Neural crest cell (in vitro differentiated cells): Measurements from ENCODE around the gene ELMOD2. TPM values are rescaled to one million over a fixed set of nuclear protein-coding genes. Genes with fewer than 3 reads are reported as not detected.

Experiments
- DNase-seq: peaks from one replicate; pipeline ENCODE4 v3.0.0; 2021; ENCODE audit warnings: low read depth, mixed read lengths, low spot score
- H3K27ac Mint-ChIP-seq: one replicate; pipeline ENCODE4 v1.8.0; 2021; ENCODE audit warnings: mild to moderate bottlenecking, mixed read lengths; ENCODE audit not compliant: unreplicated experiment
- H3K27me3 Mint-ChIP-seq: 2 replicates; pipeline ENCODE4 v1.8.0; 2021; ENCODE audit warnings: low read depth, mild to moderate bottlenecking, mixed read lengths
- H3K36me3 Mint-ChIP-seq: 2 replicates; pipeline ENCODE4 v1.8.0; 2021; ENCODE audit warnings: low read depth, mild to moderate bottlenecking, mixed read lengths
- H3K4me1 Mint-ChIP-seq: 2 replicates; pipeline ENCODE4 v1.8.0; 2021; ENCODE audit warnings: mixed read lengths
- H3K4me3 Mint-ChIP-seq: one replicate; pipeline ENCODE4 v1.8.0; 2021; ENCODE audit warnings: mild to moderate bottlenecking, mixed read lengths
- H3K9me3 Mint-ChIP-seq: 2 replicates; pipeline ENCODE4 v1.8.0; 2021; ENCODE audit warnings: mixed read lengths
- total RNA-seq: library from RNA; stranded (reverse); gene quantifications from 2 replicates; pipeline ENCODE4 v1.2.1, GENCODE V29; 2021
- TF ChIP-seq, protein P1 (sequence below): fragments of 200-600 bp; sonication (generic); conservative IDR thresholded peaks from 2 replicates; pipeline ENCODE4 v1.5.0; 2021; ENCODE audit warnings: antibody characterized with exemption, mild to moderate bottlenecking

The ELMOD2 gene
- total RNA-seq, 1 donor from 2014 or later, result 49.1 TPM

DNA sequence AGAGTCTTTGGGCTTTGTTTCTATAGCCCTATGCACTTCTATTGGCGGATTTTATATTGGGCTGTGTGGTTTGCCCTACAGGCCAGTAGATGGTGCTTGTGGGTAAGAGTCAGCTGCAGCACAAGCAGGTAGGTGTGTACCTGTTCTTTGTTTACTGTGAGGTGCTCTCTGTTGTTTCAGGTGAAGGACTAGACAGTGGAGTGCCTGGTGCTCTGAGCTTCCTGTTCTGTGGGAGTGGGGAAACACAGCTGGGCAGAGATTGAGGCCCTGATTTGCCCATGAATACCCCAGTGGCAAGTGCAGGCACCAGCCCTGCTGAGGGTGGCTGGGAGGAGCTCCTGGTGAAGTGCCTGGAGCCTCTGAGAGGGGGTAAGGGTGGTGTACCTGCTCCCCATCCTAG lies 71.1 kb downstream of the ELMOD2 start:
- Mint-ChIP-seq H3K9me3 (peaks cover 9% of the 10 kb centered on the region), H3K4me1 (no peaks in the 10 kb centered on the region), H3K27me3 (no peaks in the 10 kb centered on the region), H3K4me3 (no peak overlapping the region), H3K36me3 (peaks cover 3% of the 10 kb centered on the region), H3K27ac (no peak overlapping the region)
- no peak for DNase-seq
- TF ChIP-seq, protein P1, sequence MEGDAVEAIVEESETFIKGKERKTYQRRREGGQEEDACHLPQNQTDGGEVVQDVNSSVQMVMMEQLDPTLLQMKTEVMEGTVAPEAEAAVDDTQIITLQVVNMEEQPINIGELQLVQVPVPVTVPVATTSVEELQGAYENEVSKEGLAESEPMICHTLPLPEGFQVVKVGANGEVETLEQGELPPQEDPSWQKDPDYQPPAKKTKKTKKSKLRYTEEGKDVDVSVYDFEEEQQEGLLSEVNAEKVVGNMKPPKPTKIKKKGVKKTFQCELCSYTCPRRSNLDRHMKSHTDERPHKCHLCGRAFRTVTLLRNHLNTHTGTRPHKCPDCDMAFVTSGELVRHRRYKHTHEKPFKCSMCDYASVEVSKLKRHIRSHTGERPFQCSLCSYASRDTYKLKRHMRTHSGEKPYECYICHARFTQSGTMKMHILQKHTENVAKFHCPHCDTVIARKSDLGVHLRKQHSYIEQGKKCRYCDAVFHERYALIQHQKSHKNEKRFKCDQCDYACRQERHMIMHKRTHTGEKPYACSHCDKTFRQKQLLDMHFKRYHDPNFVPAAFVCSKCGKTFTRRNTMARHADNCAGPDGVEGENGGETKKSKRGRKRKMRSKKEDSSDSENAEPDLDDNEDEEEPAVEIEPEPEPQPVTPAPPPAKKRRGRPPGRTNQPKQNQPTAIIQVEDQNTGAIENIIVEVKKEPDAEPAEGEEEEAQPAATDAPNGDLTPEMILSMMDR, result no peak

DNA sequence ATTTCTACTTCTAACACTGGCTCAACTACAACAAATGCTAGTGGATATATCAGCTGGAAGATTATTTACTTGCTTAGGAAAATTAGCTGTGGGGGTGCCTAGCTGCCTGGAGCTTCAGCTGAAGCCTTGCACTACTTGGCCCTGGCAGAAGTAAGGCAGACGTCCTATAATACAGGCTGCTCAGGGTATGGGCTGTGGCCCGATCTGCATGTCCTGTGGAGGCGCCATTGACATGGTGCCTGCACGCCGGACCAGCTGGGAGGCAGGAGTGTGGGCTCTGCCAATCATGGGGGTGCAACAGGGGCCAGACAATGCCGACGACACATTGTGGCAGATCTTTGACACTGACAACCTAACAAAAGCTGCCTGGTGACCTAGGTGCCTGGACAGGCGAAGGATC lies 76.4 kb downstream of the ELMOD2 start:
- Mint-ChIP-seq H3K27ac (no peak overlapping the region), H3K4me3 (no peak overlapping the region), H3K9me3 (no peaks in the 10 kb centered on the region), H3K4me1 (peaks cover 18% of the 10 kb centered on the region), H3K36me3 (no peaks in the 10 kb centered on the region), H3K27me3 (no peaks in the 10 kb centered on the region)
- TF ChIP-seq, protein P1, result no peak
- DNase-seq, result no peak

DNA sequence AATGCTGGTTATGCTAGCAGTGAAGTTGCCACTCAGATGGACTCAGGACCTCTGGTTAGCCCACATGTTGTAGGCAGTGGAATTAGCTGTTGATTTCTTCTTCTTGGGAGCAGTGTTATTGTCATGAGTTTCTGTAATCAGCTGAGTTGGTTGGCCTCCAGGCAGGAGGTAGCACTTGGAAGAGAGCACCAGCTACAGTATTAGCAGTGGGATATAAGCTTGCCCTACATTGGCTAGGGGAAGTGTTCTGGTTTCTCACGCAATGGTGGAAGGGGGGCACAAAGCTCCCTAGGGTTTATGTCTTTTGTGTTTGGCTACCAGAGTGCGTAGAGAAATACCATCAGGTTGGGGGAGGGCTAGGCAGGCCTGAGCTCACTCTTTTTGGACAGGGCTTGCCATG lies 78.7 kb downstream of the ELMOD2 start:
- Mint-ChIP-seq H3K36me3 (no peaks in the 10 kb centered on the region), H3K27ac (no peak overlapping the region), H3K4me3 (no peak overlapping the region), H3K9me3 (peaks cover 3% of the 10 kb centered on the region), H3K27me3 (no peaks in the 10 kb centered on the region), H3K4me1 (peaks cover 18% of the 10 kb centered on the region)
- TF ChIP-seq, protein P1, result no peak
- no peak for DNase-seq

DNA sequence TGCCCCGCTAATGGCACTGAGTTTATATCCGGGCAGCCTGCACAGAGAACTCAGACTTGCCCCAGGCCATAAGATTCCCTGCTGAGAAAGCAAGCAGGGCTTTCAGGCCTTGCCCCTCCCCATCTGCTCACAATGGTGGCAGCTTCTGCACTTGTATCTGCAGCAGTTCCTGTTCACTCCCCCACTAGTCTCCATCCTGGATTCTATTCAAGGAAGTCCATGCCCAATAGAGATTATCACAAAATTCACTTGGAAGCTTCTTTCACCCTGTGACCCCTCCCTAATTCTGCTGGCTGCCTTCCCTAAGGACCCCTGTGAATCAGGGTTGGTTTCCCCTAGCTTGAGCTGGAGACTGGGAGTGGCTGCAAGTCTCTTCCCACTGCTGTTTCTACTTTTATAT lies 79.3 kb downstream of the ELMOD2 start:
- H3K9me3 Mint-ChIP-seq, result peaks cover 3% of the 10 kb centered on the region
- peaks cover 18% of the 10 kb centered on the region for H3K4me1 Mint-ChIP-seq
- no peaks in the 10 kb centered on the region for H3K36me3 Mint-ChIP-seq
- H3K4me3 Mint-ChIP-seq, result no peak overlapping the region
- no peak overlapping the region for H3K27ac Mint-ChIP-seq
- no peaks in the 10 kb centered on the region for H3K27me3 Mint-ChIP-seq
- no peak for DNase-seq
- TF ChIP-seq, protein P1, result no peak

Other genes with a start within 250 kb of the ELMOD2 start
- 36.9 and 40.7 TPM in 2 replicates for gene SCOC, start 150.5 kb upstream of the ELMOD2 start, total RNA-seq
- gene CLGN, start 96.5 kb upstream of the ELMOD2 start, total RNA-seq, result 16.1 and 19.0 TPM in 2 replicates
- not detected in 2 replicates for gene MGAT4D, start 25.9 kb upstream of the ELMOD2 start, total RNA-seq
- not detected in 2 replicates for gene UCP1, start 44.8 kb downstream of the ELMOD2 start, total RNA-seq
- 15.9 and 16.1 TPM in 2 replicates for gene TBC1D9, start 232.2 kb downstream of the ELMOD2 start, total RNA-seq